ACC112 (cell line): ENCODE measurements around the gene KSR2.

ENCODE experiments used
- H2AFZ ChIP-seq: fragments of 200-600 bp; sonication (generic); one replicate; pipeline ENCODE4 v1.6.0; 2017; ENCODE audit warnings: antibody characterized with exemption, low read length; ENCODE audit not compliant: unreplicated experiment
- H3K27ac ChIP-seq: fragments of 200-600 bp; sonication (generic); 2 replicates; pipeline ENCODE4 v1.5.1; 2014; ENCODE audit warnings: low read depth, mild to moderate bottlenecking, antibody characterized with exemption, low read length, moderate library complexity
- H3K27me3 ChIP-seq: fragments of 200-600 bp; sonication (generic); 2 replicates; pipeline ENCODE4 v1.6.1; 2014; ENCODE audit warnings: mild to moderate bottlenecking, antibody characterized with exemption, low read length, moderate library complexity, mixed read lengths; ENCODE audit not compliant: insufficient read depth
- H3K36me3 ChIP-seq: fragments of 200-600 bp; sonication (generic); 2 replicates; pipeline ENCODE4 v1.6.1; 2016; ENCODE audit warnings: mild to moderate bottlenecking, antibody characterized with exemption, low read length, moderate library complexity, mixed read lengths; ENCODE audit not compliant: insufficient read depth
- H3K4me1 ChIP-seq: fragments of 200-600 bp; sonication (generic); one replicate; pipeline ENCODE4 v1.6.1; 2016; ENCODE audit warnings: low read length, mixed read lengths; ENCODE audit not compliant: insufficient read depth, unreplicated experiment, control insufficient read depth
- H3K4me3 ChIP-seq: fragments of 200-600 bp; sonication (generic); 2 replicates; pipeline ENCODE4 v1.5.1; 2014; ENCODE audit warnings: mild to moderate bottlenecking, low read depth, low read length
- H3K79me2 ChIP-seq: fragments of 200-600 bp; sonication (generic); one replicate; pipeline ENCODE4 v1.6.0; 2016; ENCODE audit warnings: low read length; ENCODE audit not compliant: control insufficient read depth, unreplicated experiment, insufficient read depth

KSR2 gene

GRCh38 chr12:117587631-117588287 lies 381.0 kb downstream of the KSR2 start:
- no peak overlapping the region for H3K4me3 ChIP-seq
- no peaks in the 10 kb centered on the region for H3K36me3 ChIP-seq
- no peak overlapping the region for H3K27ac ChIP-seq
- H3K4me1 ChIP-seq = no peaks in the 10 kb centered on the region
- no peak overlapping the region for H2AFZ ChIP-seq
- no peaks in the 10 kb centered on the region for H3K79me2 ChIP-seq
- H3K27me3 ChIP-seq = no peaks in the 10 kb centered on the region

- H3K4me1 ChIP-seq = no peaks in the 10 kb centered on the region
- no peak overlapping the region for H3K27ac ChIP-seq
- H3K4me3 ChIP-seq = no peak overlapping the region
These were observed 385.0 kb downstream of the KSR2 start for GRCh38 chr12:117583677-117584225.

DNA sequence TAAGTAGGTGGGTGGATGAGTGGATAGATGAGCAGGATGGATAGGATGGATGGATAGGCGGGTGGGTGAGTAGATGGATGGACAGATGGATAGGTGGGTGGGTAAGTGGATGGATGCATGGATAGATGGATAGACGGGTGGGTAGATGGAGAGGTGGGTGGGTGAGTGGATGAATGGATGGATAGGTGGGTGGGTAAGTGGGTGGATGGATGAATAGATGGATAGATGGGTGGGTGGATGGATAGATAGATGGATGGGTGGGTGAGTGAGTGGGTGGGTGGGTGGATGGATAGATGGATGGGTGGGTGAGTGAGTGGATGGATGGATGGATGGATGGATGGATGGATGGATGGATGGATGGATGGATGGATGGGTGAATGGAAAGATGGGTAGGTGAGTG lies 385.7 kb downstream of the KSR2 start:
- Histone ChIP-seq H3K27me3 (no peaks in the 10 kb centered on the region), H2AFZ (no peak overlapping the region), H3K4me3 (no peak overlapping the region), H3K4me1 (no peaks in the 10 kb centered on the region), H3K36me3 (no peaks in the 10 kb centered on the region), H3K79me2 (no peaks in the 10 kb centered on the region), H3K27ac (no peak overlapping the region)

More at GRCh38 chr12:117583677-117584225, 385.0 kb downstream of the KSR2 start:
- Histone ChIP-seq H3K27me3 (no peaks in the 10 kb centered on the region), H2AFZ (no peak overlapping the region), H3K79me2 (no peaks in the 10 kb centered on the region), H3K36me3 (no peaks in the 10 kb centered on the region)

DNA sequence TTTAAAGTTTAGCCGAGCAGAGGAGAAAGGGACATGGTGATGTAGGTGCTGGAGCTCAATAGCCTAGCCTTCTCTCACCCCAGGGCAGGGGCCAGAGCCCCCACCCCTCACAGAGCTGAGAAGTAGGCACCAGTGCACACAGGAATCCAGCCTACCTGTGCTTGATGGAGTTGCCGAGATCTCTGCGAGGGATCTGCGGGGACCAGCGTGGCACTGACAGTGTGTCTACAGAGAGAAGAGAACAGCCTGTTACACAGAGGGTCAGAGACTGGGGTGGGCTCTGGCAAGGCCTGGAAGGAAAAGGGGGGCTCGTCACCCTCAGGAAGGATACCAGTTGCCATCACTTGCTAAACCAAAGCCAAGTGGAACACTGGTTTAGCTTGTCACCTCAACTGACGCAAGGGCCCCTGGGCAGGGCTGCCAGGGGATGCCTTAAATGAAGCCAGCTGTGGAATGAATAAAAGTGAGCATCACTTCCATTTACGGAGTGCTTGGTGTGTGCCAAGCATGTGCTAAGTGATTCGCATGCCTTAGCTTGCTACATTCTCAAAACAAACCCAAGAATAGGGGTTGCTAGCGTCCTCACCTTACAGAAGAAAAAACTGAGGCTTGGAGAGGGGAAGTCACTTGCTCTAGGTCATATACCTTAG lies 386.5 kb downstream of the KSR2 start:
- Histone ChIP-seq H2AFZ (no peak overlapping the region), H3K36me3 (no peaks in the 10 kb centered on the region), H3K79me2 (no peaks in the 10 kb centered on the region), H3K27me3 (no peaks in the 10 kb centered on the region), H3K4me3 (no peak overlapping the region), H3K4me1 (no peaks in the 10 kb centered on the region), H3K27ac (no peak overlapping the region)

- Histone ChIP-seq H3K27me3 (no peaks in the 10 kb centered on the region), H3K4me1 (no peaks in the 10 kb centered on the region), H3K4me3 (no peak overlapping the region), H3K27ac (no peak overlapping the region), H3K36me3 (no peaks in the 10 kb centered on the region), H2AFZ (no peak overlapping the region), H3K79me2 (no peaks in the 10 kb centered on the region)
These were observed 388.1 kb downstream of the KSR2 start for GRCh38 chr12:117580718-117581062.

DNA sequence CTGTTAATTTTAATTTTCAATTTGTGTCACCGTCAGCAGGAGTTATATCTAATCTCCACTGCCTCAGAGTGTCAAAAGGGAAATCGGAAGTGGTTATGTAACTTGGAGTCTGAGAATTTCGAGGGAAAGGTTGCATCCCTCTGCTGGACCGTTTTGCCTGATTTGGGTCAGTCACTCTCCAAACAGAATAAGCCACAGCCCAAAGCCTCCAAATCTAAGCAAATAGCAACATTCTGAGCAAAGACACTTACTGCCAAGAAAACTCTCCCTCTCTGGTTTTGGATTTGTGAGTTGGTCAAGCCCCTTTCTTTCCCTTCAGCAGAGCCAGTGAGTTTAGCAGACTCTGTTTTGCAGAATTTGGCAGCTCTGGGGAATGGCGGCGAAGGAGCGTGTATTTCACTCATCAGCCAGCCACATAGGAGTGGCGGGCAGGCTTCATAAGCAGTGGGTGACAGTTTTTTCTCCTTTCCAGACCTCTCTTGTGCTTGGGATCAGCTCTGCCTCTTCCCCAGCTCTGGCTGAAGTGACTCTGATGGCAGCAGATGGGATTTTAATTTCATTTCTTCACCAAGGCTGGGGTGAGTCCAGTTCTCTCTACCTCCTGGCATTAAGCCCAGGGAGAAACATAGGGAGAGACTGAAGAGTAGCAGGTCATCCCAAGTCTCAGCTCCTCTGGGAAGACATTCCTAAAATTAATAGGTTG lies 388.6 kb downstream of the KSR2 start:
- no peak overlapping the region for H3K27ac ChIP-seq
- no peak overlapping the region for H3K4me3 ChIP-seq
- H2AFZ ChIP-seq = no peak overlapping the region
- no peaks in the 10 kb centered on the region for H3K79me2 ChIP-seq
- H3K36me3 ChIP-seq = no peaks in the 10 kb centered on the region
- no peaks in the 10 kb centered on the region for H3K4me1 ChIP-seq
- H3K27me3 ChIP-seq = no peaks in the 10 kb centered on the region

DNA sequence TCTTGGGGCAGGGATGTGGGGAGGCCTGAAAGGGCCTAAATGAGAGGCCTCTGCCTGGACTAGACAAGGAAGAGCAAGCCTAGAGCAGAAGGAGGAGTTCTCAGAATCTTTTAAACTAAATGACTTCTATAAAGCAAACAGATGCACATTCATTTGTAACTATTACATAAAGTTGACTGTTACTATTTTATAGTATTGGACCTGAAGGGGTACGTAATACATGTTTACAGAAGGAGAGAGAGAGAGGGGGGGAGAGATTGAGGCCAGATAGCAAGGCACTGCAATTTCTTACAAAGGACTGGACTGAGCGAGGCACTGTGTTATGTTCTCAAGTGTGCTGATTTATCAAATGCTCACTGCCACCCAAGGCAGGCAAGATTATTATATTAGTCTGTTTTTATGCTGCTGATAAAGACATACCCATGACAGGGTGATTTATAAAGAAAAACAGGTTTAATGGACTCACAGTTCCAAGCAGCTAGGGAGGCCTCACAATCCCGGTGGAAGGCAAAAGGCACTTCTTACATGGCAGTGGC lies 391.6 kb downstream of the KSR2 start:
- Histone ChIP-seq H2AFZ (no peak overlapping the region), H3K4me1 (no peaks in the 10 kb centered on the region), H3K79me2 (no peaks in the 10 kb centered on the region), H3K4me3 (no peak overlapping the region), H3K27me3 (no peaks in the 10 kb centered on the region), H3K27ac (no peak overlapping the region), H3K36me3 (no peaks in the 10 kb centered on the region)

GRCh38 chr12:117576053-117576452 lies 392.7 kb downstream of the KSR2 start:
- Histone ChIP-seq H3K36me3 (no peaks in the 10 kb centered on the region), H3K27ac (no peak overlapping the region), H2AFZ (no peak overlapping the region), H3K4me1 (no peaks in the 10 kb centered on the region), H3K27me3 (no peaks in the 10 kb centered on the region), H3K79me2 (no peaks in the 10 kb centered on the region), H3K4me3 (no peak overlapping the region)

- no peak overlapping the region for H2AFZ ChIP-seq
- H3K4me3 ChIP-seq = no peak overlapping the region
- H3K27ac ChIP-seq = no peak overlapping the region
- H3K4me1 ChIP-seq = no peaks in the 10 kb centered on the region
- no peaks in the 10 kb centered on the region for H3K79me2 ChIP-seq
- H3K36me3 ChIP-seq = no peaks in the 10 kb centered on the region
- H3K27me3 ChIP-seq = no peaks in the 10 kb centered on the region
These were observed 394.1 kb downstream of the KSR2 start for GRCh38 chr12:117574655-117575054.

GRCh38 chr12:117572755-117573154 lies 396.0 kb downstream of the KSR2 start:
- H3K27me3 ChIP-seq = no peaks in the 10 kb centered on the region
- no peaks in the 10 kb centered on the region for H3K79me2 ChIP-seq
- no peaks in the 10 kb centered on the region for H3K4me1 ChIP-seq

More at GRCh38 chr12:117572755-117573154, 396.0 kb downstream of the KSR2 start:
- Histone ChIP-seq H3K4me3 (no peak overlapping the region), H2AFZ (no peak overlapping the region), H3K36me3 (no peaks in the 10 kb centered on the region), H3K27ac (no peak overlapping the region)
